ENCODE data around the gene NTN5.
"Not testable (repeated sequence)": the region's sequence is repeated elsewhere in the genome, so short reads cannot be mapped to it uniquely, and the experiment has no call there.

Gene NTN5

GRCh38 chr19:48696353-48697010 lies 23.7 kb upstream of the NTN5 start:
- no peak for DNase-seq

GRCh38 chr19:48695743-48696352 lies 23.0 kb upstream of the NTN5 start, which contains the start of gene FUT2:
Gene FUT2 (plus strand): TSS chr19:48695971. CDS start chr19:48702957, 6,986 bp downstream.
- DNase-seq: no peak

- not testable (repeated sequence) for DNase-seq
These were observed 20.8 kb upstream of the NTN5 start for GRCh38 chr19:48693629-48694028.

GRCh38 chr19:48689449-48689848 lies 16.6 kb upstream of the NTN5 start:
- no peak for DNase-seq

GRCh38 chr19:48687776-48688175 lies 15.0 kb upstream of the NTN5 start:
- DNase-seq: no peak

- not testable (repeated sequence) for DNase-seq
These were observed 13.8 kb upstream of the NTN5 start for GRCh38 chr19:48686637-48687036.

- no peak for DNase-seq
These were observed 13.3 kb upstream of the NTN5 start for GRCh38 chr19:48686088-48686487.

GRCh38 chr19:48685583-48685982 lies 12.8 kb upstream of the NTN5 start:
- DNase-seq: no peak

GRCh38 chr19:48683349-48683748 lies 10.5 kb upstream of the NTN5 start:
- DNase-seq: peak; percentile 16 to 56

- DNase-seq: no peak
These were observed 8.3 kb upstream of the NTN5 start for GRCh38 chr19:48681127-48681470.

GRCh38 chr19:48680436-48681126 lies 7.8 kb upstream of the NTN5 start:
- no peak for DNase-seq

GRCh38 chr19:48680006-48680405 lies 7.2 kb upstream of the NTN5 start:
- not testable (repeated sequence) for DNase-seq

- no peak for DNase-seq
These were observed 5.4 kb upstream of the NTN5 start for GRCh38 chr19:48678201-48678600.

GRCh38 chr19:48676887-48677286 lies 4.1 kb upstream of the NTN5 start:
- no peak for DNase-seq

GRCh38 chr19:48676487-48676886 lies 3.7 kb upstream of the NTN5 start:
- no peak for DNase-seq

GRCh38 chr19:48674921-48675824 lies 2.4 kb upstream of the NTN5 start:
- peak; percentile 81 to 84 for DNase-seq

- no peak for DNase-seq
These were observed 1.5 kb upstream of the NTN5 start for GRCh38 chr19:48674216-48674809.

- DNase-seq: no peak
These were observed 751 bp upstream of the NTN5 start for GRCh38 chr19:48673436-48674100.

GRCh38 chr19:48671446-48671995 lies 1.3 kb downstream of the NTN5 start:
- no peak for DNase-seq

GRCh38 chr19:48670699-48671445 lies 1.9 kb downstream of the NTN5 start:
- no peak for DNase-seq
